Spleen (tissue), 7 donors: ENCODE data around the gene SYCE3.

Source experiments
- POLR2A ChIP-seq, 3 donors: fragments of 450-650 bp; IDR thresholded peaks; one replicate each; pipeline ENCODE4 v1.5.1; 2017; ENCODE audit warnings: antibody characterized with exemption in 3 of 3, mild to moderate bottlenecking in 1 of 3
- POLR2AphosphoS5 ChIP-seq, 3 donors: sonication (generic); formaldehyde crosslinking; IDR thresholded peaks; one replicate each; pipeline ENCODE4 v1.5.1; 2017; ENCODE audit warnings: antibody characterized with exemption in 3 of 3
- TF ChIP-seq, protein P1 (sequence below), 11 experiments: fragments of 200-600 bp in 7 of 11; fragments of 450-650 bp in 4 of 11; sonication (generic) in 4 of 11; IDR thresholded peaks in 8 of 11; conservative IDR thresholded peaks in 3 of 11; 1 replicate in 7 of 11; 2 replicates in 4 of 11; pipeline versions ENCODE4 v1.4.0 to v1.8.0; 2016 to 2021; ENCODE audit warnings: antibody characterized with exemption in 11 of 11, inconsistent platforms in 4 of 11, mild to moderate bottlenecking in 1 of 11
- donor health status: DM: no; HTN: no; CAD: no; lungs with moderate emphysema.
- donor health status: DM: no; HTN: no; CAD: no.
- donor health status: DM: no; HTN: no; CAD: no.

DNA sequence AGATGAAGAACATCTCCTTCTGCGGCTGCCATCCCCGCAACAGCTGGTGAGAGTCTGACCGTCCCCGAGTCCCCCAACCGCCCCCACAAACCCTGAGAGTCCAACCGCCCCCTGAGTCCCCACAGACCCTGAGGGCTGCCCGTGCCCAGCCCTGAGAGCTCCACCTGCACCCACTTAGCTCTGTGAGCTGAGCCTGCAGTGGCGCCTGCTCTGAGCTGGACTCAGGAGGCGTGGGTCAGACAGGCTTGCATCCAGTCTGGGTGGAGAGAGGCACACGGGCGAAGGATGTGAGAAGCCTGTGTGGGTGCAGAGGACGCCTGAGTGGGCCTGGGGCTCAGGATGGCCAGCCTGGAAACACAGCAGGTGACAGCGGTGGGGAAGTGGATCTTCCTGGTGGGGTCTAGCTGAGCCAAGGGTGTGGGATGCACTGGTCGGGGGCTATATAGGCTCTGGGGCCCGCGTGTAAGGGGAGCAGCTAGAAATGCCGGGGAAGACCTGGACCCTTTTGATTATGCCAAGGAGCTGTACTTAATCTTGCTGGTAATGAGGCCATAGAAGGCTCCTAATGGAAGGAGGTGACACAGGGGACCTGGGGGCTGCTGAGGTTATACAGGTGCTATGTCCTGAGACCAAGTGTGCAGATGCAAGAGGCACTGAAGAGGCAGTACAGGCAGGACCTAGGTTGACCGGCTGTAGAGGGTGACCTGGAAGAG is 44.4 kb upstream of the SYCE3 start:
- TF ChIP-seq, protein P1, sequence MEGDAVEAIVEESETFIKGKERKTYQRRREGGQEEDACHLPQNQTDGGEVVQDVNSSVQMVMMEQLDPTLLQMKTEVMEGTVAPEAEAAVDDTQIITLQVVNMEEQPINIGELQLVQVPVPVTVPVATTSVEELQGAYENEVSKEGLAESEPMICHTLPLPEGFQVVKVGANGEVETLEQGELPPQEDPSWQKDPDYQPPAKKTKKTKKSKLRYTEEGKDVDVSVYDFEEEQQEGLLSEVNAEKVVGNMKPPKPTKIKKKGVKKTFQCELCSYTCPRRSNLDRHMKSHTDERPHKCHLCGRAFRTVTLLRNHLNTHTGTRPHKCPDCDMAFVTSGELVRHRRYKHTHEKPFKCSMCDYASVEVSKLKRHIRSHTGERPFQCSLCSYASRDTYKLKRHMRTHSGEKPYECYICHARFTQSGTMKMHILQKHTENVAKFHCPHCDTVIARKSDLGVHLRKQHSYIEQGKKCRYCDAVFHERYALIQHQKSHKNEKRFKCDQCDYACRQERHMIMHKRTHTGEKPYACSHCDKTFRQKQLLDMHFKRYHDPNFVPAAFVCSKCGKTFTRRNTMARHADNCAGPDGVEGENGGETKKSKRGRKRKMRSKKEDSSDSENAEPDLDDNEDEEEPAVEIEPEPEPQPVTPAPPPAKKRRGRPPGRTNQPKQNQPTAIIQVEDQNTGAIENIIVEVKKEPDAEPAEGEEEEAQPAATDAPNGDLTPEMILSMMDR (IDR thresholded peaks at IDR 0.05 in 8 of 11, conservative IDR thresholded peaks at IDR 0.05 in 3 of 11): no peak
- TF ChIP-seq POLR2AphosphoS5 (IDR thresholded peaks at IDR 0.05) (no peak), POLR2A (IDR thresholded peaks at IDR 0.05) (no peak)
